SW480 (cell line): ENCODE data around the gene CCDC149.

ENCODE experiments used
- DNase-seq: peaks from one replicate; pipeline ENCODE4 v3.0.0-alpha.2; 2016; ENCODE audit warnings: low spot score

The CCDC149 gene

GRCh38 chr4:24881508-24882196, 31.2 kb downstream of the CCDC149 start:
- no peak for DNase-seq

- DNase-seq: no peak
Observed at GRCh38 chr4:24880186-24880585, 32.7 kb downstream of the CCDC149 start.

GRCh38 chr4:24878636-24879016, 34.2 kb downstream of the CCDC149 start:
- no peak for DNase-seq

GRCh38 chr4:24877868-24878635, 34.8 kb downstream of the CCDC149 start:
- DNase-seq: no peak

- no peak for DNase-seq
Observed at GRCh38 chr4:24876431-24876830, 36.4 kb downstream of the CCDC149 start.

- no peak for DNase-seq
Observed at GRCh38 chr4:24872720-24873119, 40.1 kb downstream of the CCDC149 start.

- no peak for DNase-seq
Observed at GRCh38 chr4:24871210-24871609, 41.6 kb downstream of the CCDC149 start.

GRCh38 chr4:24867766-24868296, 45.0 kb downstream of the CCDC149 start:
- no peak for DNase-seq

- DNase-seq: no peak
Observed at GRCh38 chr4:24867251-24867650, 45.6 kb downstream of the CCDC149 start.

- DNase-seq: no peak
Observed at GRCh38 chr4:24865401-24865800, 47.4 kb downstream of the CCDC149 start.

GRCh38 chr4:24863799-24864198, 49.0 kb downstream of the CCDC149 start:
- no peak for DNase-seq

GRCh38 chr4:24862073-24862751, 50.6 kb downstream of the CCDC149 start:
- DNase-seq: no peak

GRCh38 chr4:24858550-24858949, 54.3 kb downstream of the CCDC149 start:
- DNase-seq: no peak

- no peak for DNase-seq
Observed at GRCh38 chr4:24858026-24858425, 54.8 kb downstream of the CCDC149 start.

GRCh38 chr4:24856586-24856985, 56.3 kb downstream of the CCDC149 start:
- no peak for DNase-seq

- no peak for DNase-seq
Observed at GRCh38 chr4:24855741-24856140, 57.1 kb downstream of the CCDC149 start.

- no peak for DNase-seq
Observed at GRCh38 chr4:24853142-24853541, 59.7 kb downstream of the CCDC149 start.

- no peak for DNase-seq
Observed at GRCh38 chr4:24850674-24851073, 62.2 kb downstream of the CCDC149 start.

- no peak for DNase-seq
Observed at GRCh38 chr4:24849756-24850155, 63.1 kb downstream of the CCDC149 start.

- DNase-seq: no peak
Observed at GRCh38 chr4:24849351-24849750, 63.5 kb downstream of the CCDC149 start.

- DNase-seq: no peak
Observed at GRCh38 chr4:24846716-24847115, 66.1 kb downstream of the CCDC149 start.

- DNase-seq: no peak
Observed at GRCh38 chr4:24845902-24846301, 66.9 kb downstream of the CCDC149 start.

GRCh38 chr4:24845132-24845531, 67.7 kb downstream of the CCDC149 start:
- no peak for DNase-seq
